Measurements from ENCODE around the gene REXO1. TPM values are rescaled to one million over a fixed set of nuclear protein-coding genes. Genes with fewer than 3 reads are reported as not detected.
A peak's percentile ranks its signal among the peaks of the same experiment; 100 is the strongest.

Gene REXO1
- total and polyA plus RNA-seq, 9 of the 15 experiments (the other 6 are each of a cell fraction or from before 2014, with no cell fraction given) = 0.04 to 63.3 (median 15.8) TPM

DNA sequence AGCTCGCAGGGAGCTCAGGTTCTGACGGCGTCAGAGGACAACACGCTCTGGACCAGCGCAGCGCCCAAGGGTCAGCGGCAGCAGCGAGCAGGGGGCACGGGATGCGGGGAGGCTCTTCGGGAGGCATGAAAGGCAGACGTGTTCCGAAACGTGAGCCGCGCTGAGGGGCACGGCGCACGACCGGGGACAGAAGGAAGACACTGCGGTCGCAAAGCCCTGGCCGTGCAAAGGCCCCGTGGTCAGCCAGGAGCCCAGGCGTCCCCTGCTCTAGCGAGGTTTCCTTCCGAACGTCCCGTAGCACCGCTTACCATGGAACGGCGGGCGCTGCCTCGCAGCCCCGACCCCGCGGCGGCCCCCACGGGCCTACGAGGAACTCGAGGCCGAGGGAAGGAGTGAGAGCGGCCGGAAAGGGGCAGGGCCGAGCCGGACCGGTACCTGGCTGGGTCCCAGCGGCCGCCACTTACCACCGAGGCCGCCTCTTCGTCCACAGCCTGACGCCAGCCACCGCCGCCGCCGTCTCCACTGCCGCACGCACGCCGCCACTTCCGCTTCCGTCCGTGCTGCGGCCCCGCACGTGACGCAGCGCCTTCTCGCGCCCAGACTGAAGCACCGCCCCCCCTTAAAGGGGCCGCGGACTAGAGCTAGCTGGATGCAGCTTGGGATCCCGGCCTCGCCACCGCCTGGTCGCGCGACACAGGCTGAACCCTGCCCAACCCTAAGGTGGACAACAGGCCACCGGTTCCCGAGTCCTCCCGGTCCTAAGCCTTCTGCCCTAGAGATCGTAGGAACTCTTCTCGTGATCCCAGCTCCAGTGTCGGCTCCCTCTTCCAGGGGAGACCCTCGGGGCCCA lies 27.6 kb upstream of the REXO1 start (continued):
- TF ChIP-seq MGA (IDR thresholded peaks at IDR 0.05) (peak; percentile 92), C11orf30 (IDR thresholded peaks at IDR 0.05; ENCODE audit: low read depth) (peak; percentile 66), ZFX (CRISPR knock-in tag; IDR thresholded peaks at IDR 0.05) (peak; percentile 87), SREBF1 (IDR thresholded peaks at IDR 0.05; ENCODE audit: borderline replicate concordance, low read depth, low read length) (0 out of 2 replicates have a peak, but pooled peaks have one; percentile 12), ZNF174 (CRISPR knock-in tag; IDR thresholded peaks at IDR 0.05) (no peak), NRF1 (conservative IDR thresholded peaks at IDR 0.05 in 1 of 2, IDR thresholded peaks at IDR 0.05 in 1 of 2) (peak; percentile 34 to 56; a peak in 3 of 4 replicates), TCF3 (CRISPR knock-in tag; IDR thresholded peaks at IDR 0.05) (no peak)
- TF ChIP-seq, protein P1, sequence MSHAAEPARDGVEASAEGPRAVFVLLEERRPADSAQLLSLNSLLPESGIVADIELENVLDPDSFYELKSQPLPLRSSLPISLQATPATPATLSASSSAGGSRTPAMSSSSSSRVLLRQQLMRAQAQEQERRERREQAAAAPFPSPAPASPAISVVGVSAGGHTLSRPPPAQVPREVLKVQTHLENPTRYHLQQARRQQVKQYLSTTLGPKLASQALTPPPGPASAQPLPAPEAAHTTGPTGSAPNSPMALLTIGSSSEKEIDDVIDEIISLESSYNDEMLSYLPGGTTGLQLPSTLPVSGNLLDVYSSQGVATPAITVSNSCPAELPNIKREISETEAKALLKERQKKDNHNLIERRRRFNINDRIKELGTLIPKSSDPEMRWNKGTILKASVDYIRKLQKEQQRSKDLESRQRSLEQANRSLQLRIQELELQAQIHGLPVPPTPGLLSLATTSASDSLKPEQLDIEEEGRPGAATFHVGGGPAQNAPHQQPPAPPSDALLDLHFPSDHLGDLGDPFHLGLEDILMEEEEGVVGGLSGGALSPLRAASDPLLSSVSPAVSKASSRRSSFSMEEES (CRISPR knock-in tag; IDR thresholded peaks at IDR 0.05) = peak; percentile 80
- TF ChIP-seq, protein P2, sequence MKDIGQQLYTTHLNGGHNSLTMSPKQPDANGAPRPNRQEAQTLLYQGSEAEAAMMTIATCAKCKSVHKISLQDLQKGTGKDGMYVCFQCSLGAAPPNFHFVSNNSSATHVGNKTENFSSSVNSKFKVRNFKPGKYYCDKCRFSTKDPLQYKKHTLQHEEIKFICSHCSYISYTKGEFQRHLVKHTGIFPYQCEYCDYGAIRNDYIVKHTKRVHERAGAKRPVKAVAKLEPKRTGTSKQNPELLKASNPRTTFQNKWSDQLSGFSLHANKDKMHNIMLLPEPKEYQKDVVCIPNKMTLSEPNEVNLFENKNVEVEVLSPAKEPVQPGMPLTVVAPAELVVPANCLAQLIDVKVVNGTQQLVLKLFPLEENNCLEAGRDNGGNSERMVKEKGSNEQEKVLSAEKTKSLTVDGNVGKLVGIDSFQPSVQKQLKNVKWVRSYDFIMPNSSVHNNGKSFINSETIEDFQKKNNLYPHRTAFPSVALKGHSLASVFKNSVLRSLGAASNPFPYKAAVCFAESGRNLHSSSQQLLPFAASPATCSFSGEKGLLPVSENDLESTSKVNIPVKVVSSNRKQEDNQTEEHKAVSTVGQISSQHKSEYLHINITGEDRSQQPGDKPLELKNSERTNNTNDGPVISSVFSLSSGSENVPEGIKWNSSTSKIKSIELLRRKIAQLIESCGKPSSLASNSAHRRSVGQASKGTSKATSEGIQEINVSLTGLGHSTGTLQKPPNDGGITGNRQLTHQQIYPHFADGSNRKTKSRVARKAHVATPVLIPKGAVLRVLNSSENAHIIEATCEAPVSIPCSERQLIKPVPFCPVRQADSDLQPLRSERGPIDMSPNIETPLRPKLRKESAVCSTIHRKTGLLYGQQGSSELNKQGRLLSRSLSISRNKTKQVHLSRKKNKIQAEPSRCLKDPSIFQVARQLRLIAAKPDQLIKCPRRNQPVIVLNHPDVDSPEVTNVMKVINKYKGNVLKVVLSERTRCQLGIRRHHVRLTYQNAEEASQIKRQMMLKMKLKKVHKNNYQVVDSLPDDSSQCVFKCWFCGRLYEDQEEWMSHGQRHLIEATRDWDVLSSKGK (CRISPR knock-in tag; IDR thresholded peaks at IDR 0.05) = no peak

Data from K562 (cell line).